GM12878 (cell line): ENCODE results near the gene SESN1. TPM values are rescaled to one million over a fixed set of nuclear protein-coding genes. Genes with fewer than 3 reads are reported as not detected.

ENCODE experiments used
- ATAC-seq: fragments of 200-7000 bp; cut with Tn5 transposase; 3 replicates; pipeline ENCODE4 v1.9.1; 2020; ENCODE audit warnings: mild to moderate bottlenecking, moderate library complexity
- BruUV-seq: library from RNA; stranded (reverse); fragments of 400-500 nt; replicated peaks from 2 replicates; lab custom pipeline; 2021; lab: Mats Ljungman, UMichigan
- CTCF ChIA-PET: fragments of 300-600 bp; sonication (Branson Sonifier 250); formaldehyde crosslinking; extraction: SDS; loops from one replicate; lab custom pipeline; 2021; ENCODE audit warnings: inconsistent platforms; lab: Yijun Ruan, JAX
- POLR2A ChIA-PET: fragments of 350-600 bp; formaldehyde crosslinking; extraction: SDS; loops from one replicate; lab custom pipeline; 2021; ENCODE audit warnings: inconsistent platforms; lab: Charles Lee
- RAD21 ChIA-PET: fragments of 300-600 bp; sonication (Branson Sonifier 250); formaldehyde crosslinking; loops from one replicate; lab custom pipeline; 2023; ENCODE audit warnings: antibody characterized with exemption; ENCODE audit not compliant: unreplicated experiment; lab: Charles Lee
- SMC1A ChIA-PET: fragments of 300-600 bp; sonication (Branson Sonifier 250); formaldehyde crosslinking; loops from one replicate; lab custom pipeline; 2023; ENCODE audit not compliant: unreplicated experiment, uncharacterized antibody; lab: Charles Lee
- DNase-seq: peaks from one replicate; pipeline ENCODE4 v3.0.0-alpha.2; 2011; ENCODE audit warnings: low read depth, low spot score
- FAIRE-seq: peaks from 3 replicates; lab custom pipeline; 2011; peaks lifted over from hg19 to GRCh38; lab: Jason Lieb, UNC
- H2AFZ ChIP-seq: 2 replicates; pipeline ENCODE4 v1.6.0; 2011; ENCODE audit warnings: low read depth, low read length, control low read depth; ENCODE audit not compliant: control insufficient read depth
- H3K27ac ChIP-seq: 2 replicates; pipeline ENCODE4 v1.5.1; 2011; ENCODE audit warnings: control low read depth; ENCODE audit not compliant: control insufficient read depth, insufficient read depth
- H3K27me3 ChIP-seq, 2 experiments: replicated peaks in 1 of 2; 2 replicates each; pipeline versions ENCODE4 v1.6.0 to v1.6.1; 2011; ENCODE audit warnings: low read length in 1 of 2; ENCODE audit not compliant: control insufficient read depth in 2 of 2, insufficient read depth in 2 of 2
- H3K36me3 ChIP-seq, 2 experiments: 2 replicates each; pipeline ENCODE4 v1.5.1; 2011; ENCODE audit warnings: low read length in 1 of 2; ENCODE audit not compliant: control insufficient read depth in 2 of 2, insufficient read depth in 2 of 2
- H3K4me1 ChIP-seq: 2 replicates; pipeline ENCODE4 v1.6.1; 2011; ENCODE audit warnings: mild to moderate bottlenecking, low read length, moderate library complexity, mixed read lengths; ENCODE audit not compliant: control insufficient read depth, insufficient read depth
- H3K4me2 ChIP-seq: 2 replicates; pipeline ENCODE4 v1.6.0; 2011; ENCODE audit warnings: control low read depth; ENCODE audit not compliant: control insufficient read depth, insufficient read depth
- H3K4me3 ChIP-seq: fragments of 200-600 bp; sonication (generic); 2 replicates; pipeline ENCODE4 v1.5.1; 2016
- H3K79me2 ChIP-seq: 2 replicates; pipeline ENCODE4 v1.6.0; 2011; ENCODE audit warnings: low read length; ENCODE audit not compliant: control insufficient read depth, insufficient read depth
- H3K9ac ChIP-seq: 2 replicates; pipeline ENCODE4 v1.8.0; 2011; ENCODE audit warnings: low read length, control low read depth, mixed read lengths; ENCODE audit not compliant: control insufficient read depth, insufficient read depth
- H3K9me3 ChIP-seq: replicated peaks from 3 replicates; pipeline ENCODE4 v1.5.1; 2011; ENCODE audit warnings: mild to moderate bottlenecking, low read length; ENCODE audit not compliant: control insufficient read depth, insufficient read depth
- H4K20me1 ChIP-seq: 2 replicates; pipeline ENCODE4 v1.6.0; 2011; ENCODE audit not compliant: control insufficient read depth, insufficient read depth
- ETV6 ChIP-seq, 2 experiments: fragments of 450-650 bp in 1 of 2; IDR thresholded peaks in 1 of 2; conservative IDR thresholded peaks in 1 of 2; 2 replicates each; pipeline ENCODE4 v1.6.1; 2014; ENCODE audit warnings: antibody characterized with exemption in 1 of 2, borderline replicate concordance in 1 of 2, low read depth in 1 of 2, mild to moderate bottlenecking in 1 of 2, moderate library complexity in 1 of 2
- IRF5 ChIP-seq: fragments of 450-650 bp; IDR thresholded peaks from 2 replicates; pipeline ENCODE4 v1.6.1; 2017; ENCODE audit warnings: borderline replicate concordance
- MAX ChIP-seq: IDR thresholded peaks from 2 replicates; pipeline ENCODE4 v1.6.1; 2012; ENCODE audit warnings: low read depth, low read length, improper control_type of control experiment
- NBN ChIP-seq: fragments of 450-650 bp; IDR thresholded peaks from 2 replicates; pipeline ENCODE4 v1.6.1; 2016
- NKRF ChIP-seq: fragments of 450-650 bp; conservative IDR thresholded peaks from 2 replicates; pipeline ENCODE4 v1.6.1; 2017; ENCODE audit warnings: mild to moderate bottlenecking, moderate library complexity
- POLR2AphosphoS2 ChIP-seq: IDR thresholded peaks from 2 replicates; pipeline ENCODE4 v1.6.1; 2011; ENCODE audit warnings: low read depth, mild to moderate bottlenecking, low read length, improper control_type of control experiment, moderate library complexity
- ZZZ3 ChIP-seq: IDR thresholded peaks from 2 replicates; pipeline ENCODE4 v1.6.1; 2011; ENCODE audit warnings: low read depth; ENCODE audit not compliant: control insufficient read depth, insufficient read length
- WGBS: methylation state at CpG from one replicate; pipeline ENCODE4 v1.1.6; 2016; ENCODE audit warnings: low lambda C conversion rate; ENCODE audit not compliant: insufficient replicate concordance, insufficient coverage; ENCODE audit errors: missing lambda C conversion rate; 5-methylcytosine and 5-hydroxymethylcytosine counted together
- in situ Hi-C: fragments of 300-500 bp; cut with MboI; formaldehyde crosslinking; loops from 9 replicates; pipeline ENCODE4 v1.14.3; 2018; ENCODE audit warnings: mixed read lengths
- intact Hi-C: fragments of 100-400 bp; cut with micrococcal nuclease; formaldehyde crosslinking; loops from one replicate; pipeline ENCODE4 v1.14.2; 2022; ENCODE audit not compliant: unreplicated experiment
- polyA plus RNA-seq, 11 experiments: library from polyadenylated mRNA; depleted of rRNA in 4 of 11; unstranded in 6 of 11; stranded (reverse) in 5 of 11; fragments of >200 nt; fragmentation: Nextera tagmentation in 4 of 11; fragmentation: Illumina TruSeq in 1 of 11; extraction: Ambion mirVana in 4 of 11; extraction: Trizol in 1 of 11; gene quantifications; 1 replicate in 1 of 11; 2 replicates in 10 of 11; pipeline versions ENCODE4 v1.2.1 to v1.2.3, GENCODE V29; 2011 to 2016; ENCODE audit warnings: inconsistent platforms in 2 of 11, missing spikeins in 2 of 11, low read depth in 1 of 11
- total RNA-seq, 4 experiments: library from RNA; depleted of rRNA in 3 of 4; stranded (reverse); fragments of >200 nt in 3 of 4; fragmentation: Illumina TruSeq in 1 of 4; extraction: Trizol in 1 of 4; gene quantifications; 2 replicates each; pipeline versions ENCODE4 v1.2.1 to v1.2.3, GENCODE V29; 2013 to 2021

Gene SESN1
- total and polyA plus RNA-seq, 10 of the 15 experiments (the other 5 are each of a cell fraction or from before 2014, with no cell fraction given): 1.3 to 13.0 (median 3.3) TPM

- Histone ChIP-seq H3K9ac (no peak overlapping the region), H3K9me3 (no peaks in the 10 kb centered on the region), H3K4me1 (no peaks in the 10 kb centered on the region), H4K20me1 (no peaks in the 10 kb centered on the region), H3K79me2 (no peaks in the 10 kb centered on the region), H3K27ac (no peak overlapping the region), H3K36me3 (no peaks in the 10 kb centered on the region), H2AFZ (no peak overlapping the region), H3K27me3 (peaks cover 0 to 2% of the 10 kb centered on the region in 2 experiments; a peak in 1 of 4 replicates), H3K4me3 (no peak overlapping the region), H3K4me2 (no peak overlapping the region)
- ChIA-PET SMC1A (interaction anchor here (0.7 kb wide), 1 partner anchor 23 kb away, joined by 3 read pairs; no protein-coding TSS in a partner anchor), CTCF (interaction anchor here (0.7 to 1.2 kb wide), 2 partner anchors 52 to 798 kb away, joined by 3 read pairs; no protein-coding TSS in a partner anchor), POLR2A (no interaction called here), RAD21 (no interaction called here)
- DNase-seq: no peak
- ATAC-seq: no peak
- intact Hi-C loops: no loop called here
- WGBS: 0% methylated on average over 2 of the region's 2 CpGs
- in situ Hi-C loops: no loop called here
- TF ChIP-seq ETV6 (conservative IDR thresholded peaks at IDR 0.05 in 1 of 2, IDR thresholded peaks at IDR 0.05 in 1 of 2; ENCODE audit: borderline replicate concordance in 1 of 2, low read depth in 1 of 2): no peak
- no peak for TF ChIP-seq POLR2AphosphoS2
- FAIRE-seq: no peak
- BruUV-seq: no TSS peak
Measured at GRCh38 chr6:108969776-108970175, 124.9 kb downstream of the SESN1 start.

GRCh38 chr6:108968325-108969316, 126.0 kb downstream of the SESN1 start:
- WGBS: 33% methylated on average over 14 of the region's 14 CpGs
- Histone ChIP-seq H3K4me1 (no peaks in the 10 kb centered on the region), H3K9ac (no peak overlapping the region), H3K4me3 (no peak overlapping the region), H3K27me3 (peaks cover 0 to 2% of the 10 kb centered on the region in 2 experiments; a peak in 1 of 4 replicates), H3K27ac (no peak overlapping the region), H3K79me2 (no peaks in the 10 kb centered on the region), H2AFZ (no peak overlapping the region), H3K4me2 (no peak overlapping the region), H3K36me3 (no peaks in the 10 kb centered on the region), H4K20me1 (no peaks in the 10 kb centered on the region), H3K9me3 (no peaks in the 10 kb centered on the region)
- ChIA-PET RAD21 (no interaction called here), POLR2A (no interaction called here), CTCF (interaction anchor here (0.7 to 1.2 kb wide), 4 partner anchors 26 to 106 kb away, joined by 3 to 4 read pairs (median 3); no protein-coding TSS in a partner anchor), SMC1A (interaction anchor here (0.6 kb wide), 1 partner anchor 58 kb away, joined by 3 read pairs; no protein-coding TSS in a partner anchor)
- no TSS peak for BruUV-seq
- ATAC-seq (no peak), FAIRE-seq (no peak), DNase-seq (no peak)
- TF ChIP-seq MAX (no peak), NBN (no peak), IRF5 (no peak), NKRF (no peak), ZZZ3 (no peak)
- intact Hi-C loops: no loop called here
- in situ Hi-C loops: no loop called here
